Measurements from ENCODE around the gene PIP5K1C.

Gene PIP5K1C

GRCh38 chr19:3700242-3701032, at the start of gene PIP5K1C:
TSS of gene PIP5K1C (minus strand) at chr19:3700468. CDS start at chr19:3700390, 78 bp downstream.
- H3K4me1 ChIP-seq (ENCODE audit: control insufficient read depth in 5 of 5, insufficient read depth in 5 of 5, low read length in 5 of 5): peaks cover 3 to 30% (median 28%) of the 10 kb centered on the region in 5 donors
- peak within 1 kb of the TSS; percentile 79 to 92 (median 87) for H3K4me3 ChIP-seq (ENCODE audit: low read depth in 1 of 5, low read length in 5 of 5)
- no peaks in the 10 kb centered on the region for H3K27me3 ChIP-seq (ENCODE audit: control insufficient read depth in 5 of 5, insufficient read depth in 4 of 5, low read length in 5 of 5)
- H3K27ac ChIP-seq (ENCODE audit: low read depth, low read length): peak within 1 kb of the TSS; percentile 82
- H3K9ac ChIP-seq (ENCODE audit: low read length in 5 of 5): peak within 1 kb of the TSS; percentile 16 to 93 (median 90)
- H3K9me3 ChIP-seq (ENCODE audit: control insufficient read depth in 5 of 5, low read length in 5 of 5): no peaks in the 10 kb centered on the region
- H3K36me3 ChIP-seq (ENCODE audit: control insufficient read depth in 5 of 5, insufficient read depth in 5 of 5, low read length in 5 of 5): peaks cover 0 to 6% (median 2%) of the 10 kb centered on the region in 5 donors

GRCh38 chr19:3748965-3749364, 48.7 kb upstream of the PIP5K1C start:
- no peak overlapping the region for H3K9ac ChIP-seq (ENCODE audit: low read length in 5 of 5)
- no peaks in the 10 kb centered on the region for H3K9me3 ChIP-seq (ENCODE audit: control insufficient read depth in 5 of 5, low read length in 5 of 5)
- no peaks in the 10 kb centered on the region for H3K4me1 ChIP-seq (ENCODE audit: control insufficient read depth in 5 of 5, insufficient read depth in 5 of 5, low read length in 5 of 5)
- H3K36me3 ChIP-seq (ENCODE audit: control insufficient read depth in 5 of 5, insufficient read depth in 5 of 5, low read length in 5 of 5): peaks cover 0 to 46% (median 42%) of the 10 kb centered on the region in 5 donors
- H3K27me3 ChIP-seq (ENCODE audit: control insufficient read depth in 5 of 5, insufficient read depth in 4 of 5, low read length in 5 of 5): peaks cover 0 to 17% (median 15%) of the 10 kb centered on the region in 5 donors
- no peak overlapping the region for H3K27ac ChIP-seq (ENCODE audit: low read depth, low read length)
- H3K4me3 ChIP-seq (ENCODE audit: low read depth in 1 of 5, low read length in 5 of 5): no peak overlapping the region

- Histone ChIP-seq H3K9me3 (ENCODE audit: control insufficient read depth in 5 of 5, low read length in 5 of 5) (peaks cover 0 to 3% (median 0%) of the 10 kb centered on the region in 5 donors), H3K36me3 (ENCODE audit: control insufficient read depth in 5 of 5, insufficient read depth in 5 of 5, low read length in 5 of 5) (peaks cover 0 to 21% (median 21%) of the 10 kb centered on the region in 5 donors), H3K4me3 (ENCODE audit: low read depth in 1 of 5, low read length in 5 of 5) (no peak overlapping the region), H3K27ac (ENCODE audit: low read depth, low read length) (no peak overlapping the region), H3K4me1 (ENCODE audit: control insufficient read depth in 5 of 5, insufficient read depth in 5 of 5, low read length in 5 of 5) (no peaks in the 10 kb centered on the region), H3K27me3 (ENCODE audit: control insufficient read depth in 5 of 5, insufficient read depth in 4 of 5, low read length in 5 of 5) (peaks cover 0 to 17% (median 15%) of the 10 kb centered on the region in 5 donors), H3K9ac (ENCODE audit: low read length in 5 of 5) (no peak overlapping the region)
Measured at GRCh38 chr19:3746371-3747056, 46.2 kb upstream of the PIP5K1C start.

GRCh38 chr19:3745363-3746045, 45.2 kb upstream of the PIP5K1C start:
- Histone ChIP-seq H3K27me3 (ENCODE audit: control insufficient read depth in 5 of 5, insufficient read depth in 4 of 5, low read length in 5 of 5) (peaks cover 0 to 17% (median 15%) of the 10 kb centered on the region in 5 donors), H3K9ac (ENCODE audit: low read length in 5 of 5) (no peak overlapping the region), H3K4me1 (ENCODE audit: control insufficient read depth in 5 of 5, insufficient read depth in 5 of 5, low read length in 5 of 5) (no peaks in the 10 kb centered on the region), H3K9me3 (ENCODE audit: control insufficient read depth in 5 of 5, low read length in 5 of 5) (peaks cover 0 to 3% (median 0%) of the 10 kb centered on the region in 5 donors), H3K36me3 (ENCODE audit: control insufficient read depth in 5 of 5, insufficient read depth in 5 of 5, low read length in 5 of 5) (peaks cover 0 to 11% (median 11%) of the 10 kb centered on the region in 5 donors), H3K27ac (ENCODE audit: low read depth, low read length) (no peak overlapping the region), H3K4me3 (ENCODE audit: low read depth in 1 of 5, low read length in 5 of 5) (no peak overlapping the region)

GRCh38 chr19:3743486-3743885, 43.2 kb upstream of the PIP5K1C start:
- H3K4me3 ChIP-seq (ENCODE audit: low read depth in 1 of 5, low read length in 5 of 5): no peak overlapping the region
- no peaks in the 10 kb centered on the region for H3K4me1 ChIP-seq (ENCODE audit: control insufficient read depth in 5 of 5, insufficient read depth in 5 of 5, low read length in 5 of 5)
- no peaks in the 10 kb centered on the region for H3K36me3 ChIP-seq (ENCODE audit: control insufficient read depth in 5 of 5, insufficient read depth in 5 of 5, low read length in 5 of 5)

GRCh38 chr19:3740431-3740830, 40.2 kb upstream of the PIP5K1C start:
- H3K9ac ChIP-seq (ENCODE audit: low read length in 5 of 5): no peak overlapping the region
- no peak overlapping the region for H3K4me3 ChIP-seq (ENCODE audit: low read depth in 1 of 5, low read length in 5 of 5)
- peaks cover 0 to 3% (median 0%) of the 10 kb centered on the region in 5 donors for H3K9me3 ChIP-seq (ENCODE audit: control insufficient read depth in 5 of 5, low read length in 5 of 5)
- H3K4me1 ChIP-seq (ENCODE audit: control insufficient read depth in 5 of 5, insufficient read depth in 5 of 5, low read length in 5 of 5): no peaks in the 10 kb centered on the region
- H3K27me3 ChIP-seq (ENCODE audit: control insufficient read depth in 5 of 5, insufficient read depth in 4 of 5, low read length in 5 of 5): peaks cover 0 to 21% (median 9%) of the 10 kb centered on the region in 5 donors
- no peaks in the 10 kb centered on the region for H3K36me3 ChIP-seq (ENCODE audit: control insufficient read depth in 5 of 5, insufficient read depth in 5 of 5, low read length in 5 of 5)
- H3K27ac ChIP-seq (ENCODE audit: low read depth, low read length): no peak overlapping the region

More at GRCh38 chr19:3743486-3743885, 43.2 kb upstream of the PIP5K1C start:
- H3K27me3 ChIP-seq (ENCODE audit: control insufficient read depth in 5 of 5, insufficient read depth in 4 of 5, low read length in 5 of 5): peaks cover 0 to 19% (median 17%) of the 10 kb centered on the region in 5 donors
- no peak overlapping the region for H3K27ac ChIP-seq (ENCODE audit: low read depth, low read length)
- no peak overlapping the region for H3K9ac ChIP-seq (ENCODE audit: low read length in 5 of 5)
- H3K9me3 ChIP-seq (ENCODE audit: control insufficient read depth in 5 of 5, low read length in 5 of 5): peaks cover 0 to 3% (median 0%) of the 10 kb centered on the region in 5 donors

GRCh38 chr19:3738477-3739220, 38.4 kb upstream of the PIP5K1C start:
- H3K4me3 ChIP-seq (ENCODE audit: low read depth in 1 of 5, low read length in 5 of 5): no peak overlapping the region
- no peak overlapping the region for H3K27ac ChIP-seq (ENCODE audit: low read depth, low read length)
- H3K9me3 ChIP-seq (ENCODE audit: control insufficient read depth in 5 of 5, low read length in 5 of 5): peaks cover 0 to 3% (median 0%) of the 10 kb centered on the region in 5 donors
- no peaks in the 10 kb centered on the region for H3K36me3 ChIP-seq (ENCODE audit: control insufficient read depth in 5 of 5, insufficient read depth in 5 of 5, low read length in 5 of 5)
- H3K27me3 ChIP-seq (ENCODE audit: control insufficient read depth in 5 of 5, insufficient read depth in 4 of 5, low read length in 5 of 5): peaks cover 0 to 24% (median 9%) of the 10 kb centered on the region in 5 donors
- no peak overlapping the region for H3K9ac ChIP-seq (ENCODE audit: low read length in 5 of 5)
- H3K4me1 ChIP-seq (ENCODE audit: control insufficient read depth in 5 of 5, insufficient read depth in 5 of 5, low read length in 5 of 5): no peaks in the 10 kb centered on the region

GRCh38 chr19:3737487-3738205, 37.4 kb upstream of the PIP5K1C start:
- Histone ChIP-seq H3K4me3 (ENCODE audit: low read depth in 1 of 5, low read length in 5 of 5) (no peak overlapping the region), H3K4me1 (ENCODE audit: control insufficient read depth in 5 of 5, insufficient read depth in 5 of 5, low read length in 5 of 5) (no peaks in the 10 kb centered on the region), H3K27ac (ENCODE audit: low read depth, low read length) (no peak overlapping the region), H3K9ac (ENCODE audit: low read length in 5 of 5) (no peak overlapping the region), H3K27me3 (ENCODE audit: control insufficient read depth in 5 of 5, insufficient read depth in 4 of 5, low read length in 5 of 5) (peaks cover 0 to 24% (median 9%) of the 10 kb centered on the region in 5 donors), H3K9me3 (ENCODE audit: control insufficient read depth in 5 of 5, low read length in 5 of 5) (no peaks in the 10 kb centered on the region), H3K36me3 (ENCODE audit: control insufficient read depth in 5 of 5, insufficient read depth in 5 of 5, low read length in 5 of 5) (no peaks in the 10 kb centered on the region)

Measured in subcutaneous abdominal adipose tissue (tissue), 5 donors.